ENCODE results near the gene PPP1R7.

The PPP1R7 gene

DNA sequence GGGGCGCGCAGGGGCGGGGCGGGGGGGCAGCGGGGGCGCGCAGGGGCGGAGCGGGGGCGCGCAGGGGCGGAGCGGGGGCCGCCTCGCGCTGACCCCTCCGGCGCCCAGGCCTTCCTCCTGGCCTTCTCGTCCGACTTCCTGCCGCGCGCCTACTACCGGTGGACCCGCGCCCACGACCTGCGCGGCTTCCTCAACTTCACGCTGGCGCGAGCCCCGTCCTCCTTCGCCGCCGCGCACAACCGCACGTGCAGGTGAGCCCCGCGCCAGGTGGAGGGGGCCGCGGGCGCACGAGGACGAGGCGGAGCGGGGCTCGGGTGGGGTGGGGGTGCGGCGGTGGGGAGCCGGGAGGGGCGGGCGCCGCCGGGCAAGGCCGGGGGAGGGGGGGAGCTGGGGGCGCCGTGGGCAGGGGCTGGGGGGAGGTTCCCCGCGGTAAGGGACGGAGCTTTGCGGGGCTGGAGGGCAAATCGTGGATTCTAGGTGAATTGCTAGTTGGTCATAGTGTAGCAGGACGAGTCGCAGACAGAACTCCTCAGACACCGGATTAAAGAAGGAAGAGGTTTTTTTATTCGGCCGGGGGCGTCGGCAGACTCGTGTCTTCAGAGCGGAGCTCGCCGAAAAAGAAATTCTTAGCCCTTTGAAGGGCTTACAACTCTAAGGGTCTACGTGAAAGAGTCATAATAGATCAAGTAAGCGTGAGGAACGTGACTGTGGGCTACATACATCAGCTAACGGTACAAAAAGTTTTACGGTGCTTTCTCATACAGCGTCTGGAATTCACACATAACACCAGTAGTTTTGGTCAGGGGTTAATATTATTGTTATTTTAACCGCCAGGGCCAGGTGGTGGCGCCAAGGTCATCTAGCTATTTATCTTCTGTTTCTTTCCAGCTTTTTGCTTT lies 68.1 kb downstream of the PPP1R7 start:
- DNase-seq = no peak

DNA sequence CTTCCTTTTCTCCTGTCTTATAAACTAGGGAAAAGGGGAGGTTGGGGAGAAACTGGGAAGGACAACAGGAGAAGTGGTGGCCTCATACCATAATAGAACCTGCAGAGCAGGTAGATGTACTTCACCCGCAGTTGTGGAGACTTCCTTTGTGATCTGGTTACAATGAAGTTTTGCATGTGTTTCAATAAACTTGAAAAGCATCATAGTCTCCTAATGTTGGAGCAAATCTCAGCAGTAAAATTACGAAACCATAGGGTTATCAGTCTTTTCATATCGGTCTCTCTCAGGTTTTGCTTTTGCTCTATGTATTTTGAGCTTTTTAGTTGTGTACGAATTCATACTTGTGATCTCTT lies 68.7 kb downstream of the PPP1R7 start:
- DNase-seq = no peak

DNA sequence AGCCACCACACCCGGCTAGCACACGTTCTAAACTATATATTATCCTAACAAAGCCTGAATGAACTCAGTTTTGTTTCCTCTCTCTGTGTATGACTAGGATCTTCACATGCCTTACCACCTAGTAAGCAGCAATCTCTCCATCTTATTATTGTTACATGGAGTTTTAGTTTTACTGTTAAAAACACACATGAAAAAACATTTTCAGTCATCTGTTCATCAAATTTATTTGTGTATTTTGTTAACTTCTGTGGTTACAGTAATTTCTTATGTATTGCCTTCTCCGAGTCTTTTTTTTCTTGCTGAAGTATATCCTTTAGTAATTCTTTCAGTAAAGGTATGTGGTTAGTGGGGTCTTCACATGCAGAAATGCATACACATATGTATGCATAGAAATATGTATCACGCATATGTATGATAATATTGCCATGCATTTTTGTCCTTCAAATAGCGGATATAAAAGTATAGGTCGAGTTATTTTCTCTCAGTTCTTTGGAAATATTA lies 69.6 kb downstream of the PPP1R7 start:
- no peak for DNase-seq

DNA sequence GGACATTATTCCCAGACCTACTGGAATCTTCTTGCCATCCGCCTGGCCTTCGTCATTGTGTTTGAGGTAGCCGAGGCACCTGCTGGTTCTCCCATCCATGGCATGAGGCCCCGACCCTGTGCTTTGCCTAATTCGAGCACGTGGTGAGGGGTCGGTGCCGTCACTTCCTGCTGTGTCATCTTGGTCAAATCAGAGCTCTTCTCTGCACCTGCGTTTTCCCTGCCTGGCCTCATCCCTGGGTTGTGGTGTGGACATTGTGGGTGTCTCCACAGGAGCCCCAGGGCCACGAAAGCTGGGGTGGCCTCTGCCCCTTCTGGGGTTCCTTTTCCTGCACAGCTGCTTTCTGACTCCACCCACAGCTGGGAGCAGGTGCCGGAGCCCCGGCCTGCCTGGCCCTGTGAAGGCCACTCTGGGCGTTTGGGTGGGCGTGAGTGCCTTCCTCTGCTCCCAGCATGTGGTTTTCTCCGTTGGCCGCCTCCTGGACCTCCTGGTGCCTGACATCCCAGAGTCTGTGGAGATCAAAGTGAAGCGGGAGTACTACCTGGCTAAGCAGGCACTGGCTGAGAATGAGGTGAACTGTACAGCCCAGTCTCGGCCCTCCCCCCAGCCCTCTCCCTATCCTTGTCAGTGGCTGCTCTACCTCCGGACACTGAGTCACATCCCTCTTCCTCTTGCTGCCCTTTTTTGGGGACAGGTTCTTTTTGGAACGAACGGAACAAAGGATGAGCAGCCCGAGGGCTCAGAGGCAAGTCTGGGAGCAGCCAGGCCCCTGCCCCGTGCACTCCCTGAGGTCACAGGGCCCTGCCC lies 73.1 kb downstream of the PPP1R7 start:
- no peak for DNase-seq

GRCh38 chr2:241224018-241224850 lies 74.0 kb downstream of the PPP1R7 start:
- DNase-seq = no peak

DNA sequence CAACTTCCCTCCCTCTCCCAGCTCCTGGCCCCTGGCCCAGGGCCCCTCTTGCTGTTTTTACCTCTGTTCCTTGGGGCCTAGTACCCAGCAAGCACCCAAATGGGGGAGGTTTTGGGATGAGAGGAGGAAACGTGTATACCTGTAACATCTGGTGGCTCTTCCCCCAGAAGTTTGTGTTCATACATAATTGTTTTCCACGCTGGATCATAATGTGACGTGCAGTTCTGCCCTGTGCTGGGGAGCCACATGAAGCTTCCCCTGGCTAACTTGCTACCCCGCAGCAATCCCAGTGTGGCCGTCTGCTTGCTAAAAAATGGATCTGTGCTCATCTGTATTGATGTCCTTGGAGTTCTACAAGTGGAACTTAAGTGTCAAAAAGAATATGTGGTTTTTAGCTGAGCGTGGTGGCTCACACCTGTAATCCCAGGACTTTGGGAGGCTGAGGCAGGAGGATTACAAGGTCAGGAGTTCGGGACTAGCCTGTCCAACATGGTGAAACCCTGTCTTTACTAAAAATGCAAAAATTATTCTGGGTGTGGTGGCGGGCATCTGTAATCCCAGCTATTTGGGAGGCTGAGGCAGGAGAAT lies 74.7 kb downstream of the PPP1R7 start:
- no peak for DNase-seq

- DNase-seq = no peak
These were observed 75.3 kb downstream of the PPP1R7 start for GRCh38 chr2:241225545-241225944.

- no peak for DNase-seq
These were observed 75.7 kb downstream of the PPP1R7 start for GRCh38 chr2:241225983-241226382.

- no peak for DNase-seq
These were observed 76.7 kb downstream of the PPP1R7 start for GRCh38 chr2:241226723-241227572.

DNA sequence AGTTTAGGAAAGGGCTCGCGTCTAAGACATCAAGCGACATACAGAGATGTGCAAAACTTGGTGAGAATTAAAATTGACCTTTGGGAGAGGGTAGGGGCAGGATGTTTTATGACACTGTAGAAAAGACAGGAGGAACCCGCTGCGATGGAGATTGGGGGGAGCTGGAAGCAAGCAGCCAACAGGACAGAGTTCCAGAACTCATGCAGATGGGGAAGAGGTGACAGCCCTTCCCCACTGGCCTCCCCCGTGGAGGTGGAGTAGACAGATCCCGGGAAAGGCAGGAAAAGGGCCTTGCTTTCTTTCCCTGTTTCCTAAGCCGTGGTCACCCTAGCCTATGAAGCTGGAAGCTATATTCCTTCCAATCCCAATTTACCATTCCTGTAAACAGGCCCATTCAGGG lies 77.3 kb downstream of the PPP1R7 start:
- no peak for DNase-seq

GRCh38 chr2:241228081-241228859 lies 78.0 kb downstream of the PPP1R7 start:
- DNase-seq = no peak

DNA sequence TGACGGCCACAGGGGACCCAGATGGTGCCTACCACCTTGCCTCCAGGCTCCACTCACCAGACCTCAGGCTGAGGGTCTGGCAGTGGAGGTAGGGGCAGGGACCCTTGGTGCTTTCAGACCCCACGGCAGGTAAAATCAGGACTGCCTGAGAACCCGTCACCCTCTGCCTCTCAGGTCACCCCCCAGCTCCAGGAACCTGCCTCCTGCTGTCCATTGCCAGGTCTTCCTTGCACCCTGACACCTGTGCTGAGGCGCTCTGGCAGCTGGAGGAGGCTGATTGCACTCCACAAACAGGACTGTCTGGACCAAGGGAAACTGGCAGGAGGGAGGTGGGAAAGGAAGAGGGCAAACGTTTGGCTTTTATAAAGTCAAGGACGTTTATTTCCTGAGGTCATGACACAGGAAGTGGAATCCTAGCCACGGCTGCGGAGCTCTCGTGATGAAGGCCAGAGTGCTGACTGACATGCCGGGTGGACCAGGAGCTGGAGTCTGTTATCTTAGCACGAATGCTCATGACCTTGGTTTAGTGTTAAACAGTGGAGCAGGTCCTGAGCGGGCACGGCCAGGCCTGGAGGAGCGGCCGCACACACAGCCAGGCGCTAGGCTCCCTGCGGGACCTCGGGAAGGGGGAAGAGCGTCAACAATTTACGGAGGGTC lies 78.7 kb downstream of the PPP1R7 start:
- DNase-seq = no peak

DNA sequence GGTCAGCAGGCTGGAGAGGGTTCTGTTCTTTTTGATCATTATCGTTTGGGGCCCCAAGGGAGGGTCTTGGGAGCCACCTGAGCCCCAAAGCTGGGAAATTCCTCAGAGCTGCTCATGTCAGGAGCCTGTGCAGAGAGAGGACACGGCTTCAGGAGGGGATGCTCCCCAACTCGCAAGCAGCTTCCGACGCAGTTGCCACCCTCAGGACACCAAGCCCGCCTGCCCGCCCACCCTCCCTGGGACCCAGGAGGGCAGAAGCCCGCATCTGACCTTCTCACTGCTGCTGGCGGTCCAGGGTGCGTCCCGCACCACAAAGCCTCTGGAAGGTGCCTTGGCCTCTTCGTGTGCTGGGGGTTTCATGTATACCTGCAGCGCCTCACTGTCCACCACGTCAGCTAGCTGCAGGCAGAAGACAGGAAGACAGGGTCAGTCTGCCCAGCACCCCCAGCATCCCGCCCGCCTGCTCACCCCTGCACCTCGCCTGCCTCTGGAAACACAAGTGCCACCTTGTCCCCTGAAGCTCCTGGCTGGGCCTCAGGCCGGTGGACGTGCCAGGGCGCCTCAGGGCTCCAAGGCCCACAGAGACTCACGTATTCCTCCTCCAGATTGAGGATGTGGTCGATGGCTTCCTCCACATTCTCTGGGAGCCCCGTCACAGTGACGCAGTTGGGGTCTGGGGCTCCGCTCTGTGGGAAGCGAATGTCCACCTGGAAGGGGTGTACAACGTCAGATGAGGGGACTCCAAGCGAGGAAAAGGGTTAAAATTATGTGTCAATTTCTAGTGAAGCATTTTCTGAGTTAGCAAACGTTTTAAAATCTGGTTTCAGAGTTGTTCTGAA lies 79.5 kb downstream of the PPP1R7 start:
- DNase-seq = no peak

GRCh38 chr2:241230435-241230834 lies 80.2 kb downstream of the PPP1R7 start:
- no peak for DNase-seq

GRCh38 chr2:241232736-241233575 lies 82.7 kb downstream of the PPP1R7 start:
- DNase-seq = no peak
